CD1c-positive myeloid dendritic cell (primary cell): Measurements from ENCODE around the gene ETFDH.
"Not testable (repeated sequence)": the region's sequence is repeated elsewhere in the genome, so short reads cannot be mapped to it uniquely, and the experiment has no call there.

Experiments
- DNase-seq: peaks from one replicate; pipeline ENCODE4 v3.0.0-alpha.2; 2016; ENCODE audit errors: extremely low spot score

The ETFDH gene

DNA sequence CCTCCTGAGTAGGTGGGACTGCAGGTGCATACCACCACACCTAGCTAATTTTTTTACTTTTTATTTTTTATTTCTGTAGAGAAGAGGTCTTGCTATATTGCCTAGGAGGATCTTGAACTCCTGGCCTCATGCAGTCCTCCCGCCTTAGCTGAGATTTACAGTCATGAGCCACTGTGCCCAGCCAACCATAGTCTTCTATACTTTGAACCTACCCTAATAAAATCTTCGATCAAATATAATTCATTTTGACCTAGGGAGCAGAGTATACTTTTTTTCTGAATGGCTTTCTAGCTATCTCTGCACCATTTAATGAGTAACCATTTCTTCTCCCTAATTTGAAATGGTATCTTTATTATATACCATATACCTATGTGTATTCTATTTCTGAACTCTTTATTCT, 6.7 kb downstream of the ETFDH start:
- DNase-seq: no peak

DNA sequence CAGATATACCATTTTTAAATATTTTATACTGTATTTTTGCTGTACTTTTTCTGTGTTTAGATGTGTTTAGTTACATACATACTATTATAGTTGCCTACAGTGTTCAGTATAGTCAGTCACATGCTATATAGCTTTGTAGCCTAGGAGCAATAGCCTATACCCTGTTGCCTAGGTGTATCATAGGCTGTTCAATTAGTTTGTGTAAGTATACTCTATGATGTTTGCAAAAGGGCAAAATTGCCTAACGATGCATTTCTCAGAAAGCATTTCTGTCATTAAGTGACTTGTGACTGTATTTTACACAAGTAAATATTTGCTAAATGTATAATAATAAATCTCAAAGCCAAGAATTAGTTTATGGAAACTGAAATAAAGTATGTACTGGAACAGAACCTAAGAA, 9.5 kb downstream of the ETFDH start:
- DNase-seq: no peak

DNA sequence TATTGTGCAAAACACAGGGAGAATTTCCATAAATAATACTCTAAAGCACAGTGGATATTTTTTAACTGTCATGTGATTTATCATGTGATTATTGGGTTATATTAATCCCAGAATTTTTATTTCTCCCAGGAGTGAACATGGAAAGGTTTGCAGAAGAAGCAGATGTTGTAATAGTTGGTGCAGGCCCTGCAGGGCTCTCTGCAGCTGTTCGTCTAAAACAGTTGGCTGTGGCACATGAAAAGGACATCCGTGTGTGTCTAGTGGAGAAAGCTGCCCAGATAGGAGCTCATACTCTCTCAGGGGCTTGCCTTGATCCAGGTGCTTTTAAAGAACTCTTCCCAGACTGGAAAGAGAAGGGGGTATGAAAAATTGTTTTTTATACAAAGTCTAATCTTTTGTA, 10.0 kb downstream of the ETFDH start:
- no peak for DNase-seq

DNA sequence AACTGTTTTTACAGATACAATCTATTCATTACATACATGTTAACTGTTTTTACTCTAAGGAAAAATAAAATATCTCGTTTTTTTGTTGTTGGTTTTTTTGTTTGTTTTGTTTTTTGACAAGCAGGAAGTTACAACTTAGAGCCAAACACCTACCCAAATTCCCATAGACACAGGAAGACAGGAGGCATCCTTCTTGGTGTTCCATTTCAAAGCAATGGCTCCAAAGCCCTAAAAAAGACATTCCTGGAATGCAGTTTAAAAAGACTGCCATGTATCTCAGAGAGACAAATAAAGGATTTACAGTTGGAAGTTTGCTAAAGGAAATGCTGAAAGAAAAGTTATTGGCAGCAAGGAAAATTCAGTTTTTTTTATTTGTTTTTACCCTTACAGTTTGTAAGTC, 16.7 kb downstream of the ETFDH start:
- DNase-seq: no peak

DNA sequence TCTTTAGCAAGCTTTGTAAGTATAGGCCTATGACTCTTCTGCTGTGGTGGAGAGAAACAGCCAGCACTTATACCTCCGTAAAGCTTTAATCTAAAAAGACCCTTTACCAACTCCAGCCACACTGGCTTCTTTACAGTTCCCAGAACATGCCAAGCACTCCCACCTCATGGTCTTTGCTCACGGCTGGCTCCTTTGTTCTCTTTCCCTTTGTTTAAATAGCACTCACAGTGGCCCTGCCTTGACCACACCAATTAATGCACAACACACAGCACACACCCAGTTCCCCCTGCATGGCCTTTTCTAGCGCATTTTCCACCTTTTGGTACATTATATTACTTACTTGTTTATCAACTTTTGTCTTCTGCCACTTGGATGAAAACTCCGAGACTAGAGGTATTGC, 32.2 kb downstream of the ETFDH start:
- no peak for DNase-seq

DNA sequence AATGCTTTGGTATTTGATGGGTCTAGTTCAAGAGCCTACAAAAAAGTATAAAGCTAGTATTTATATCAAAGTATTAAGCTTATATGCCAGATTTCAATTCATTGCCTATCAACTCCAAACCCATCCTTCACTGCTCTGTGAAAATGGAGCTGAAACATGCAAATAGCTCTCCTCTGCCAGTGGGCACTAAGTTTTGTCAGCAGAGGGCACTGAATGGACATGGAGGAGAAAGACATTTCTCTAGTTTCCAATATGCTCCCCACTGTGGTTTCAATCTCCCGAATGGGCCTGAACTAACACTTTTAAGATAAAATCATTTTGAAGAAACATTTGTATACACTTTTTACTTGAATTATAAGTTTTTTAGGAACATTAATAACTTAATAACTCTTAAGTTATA, 38.7 kb downstream of the ETFDH start:
- DNase-seq: no peak

DNA sequence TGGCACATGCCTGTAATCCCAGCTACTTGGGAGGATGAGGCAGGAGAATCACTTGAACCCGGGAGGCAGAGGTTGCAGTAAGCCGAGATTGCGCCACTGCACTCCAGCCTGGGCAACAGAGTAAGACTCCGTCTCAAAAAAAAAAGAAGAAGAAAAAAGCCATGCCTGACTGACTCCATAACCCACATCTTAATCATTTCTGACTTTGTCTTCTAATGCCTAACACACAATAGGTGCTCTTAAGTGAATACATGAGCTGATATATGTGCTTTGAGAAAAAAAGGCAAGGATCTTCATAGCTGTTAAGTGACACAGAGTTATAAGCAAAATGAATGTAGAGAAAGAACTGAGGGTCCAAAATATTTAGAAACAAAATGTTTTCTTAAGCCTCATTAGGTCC, 40.5 kb downstream of the ETFDH start:
- DNase-seq: not testable (repeated sequence)

DNA sequence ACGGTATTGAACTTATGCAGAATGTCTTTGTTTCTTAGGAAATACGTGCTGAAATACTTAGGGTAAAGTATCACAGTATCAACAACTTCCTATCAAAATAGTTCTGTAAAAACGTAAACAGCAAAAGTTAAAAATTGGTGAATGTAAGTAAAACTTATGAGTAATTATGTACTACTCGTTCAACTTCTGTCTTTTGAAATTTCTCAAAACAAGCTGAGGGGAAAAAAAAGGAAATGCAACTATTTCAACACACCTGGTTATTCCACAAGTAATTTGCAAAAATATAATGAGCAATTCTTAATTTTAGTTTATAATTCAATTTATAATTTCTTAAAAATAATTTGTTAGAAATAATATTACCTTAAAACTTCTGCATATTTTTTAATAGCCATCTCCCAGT, 42.8 kb downstream of the ETFDH start:
- peak; percentile 78 for DNase-seq

DNA sequence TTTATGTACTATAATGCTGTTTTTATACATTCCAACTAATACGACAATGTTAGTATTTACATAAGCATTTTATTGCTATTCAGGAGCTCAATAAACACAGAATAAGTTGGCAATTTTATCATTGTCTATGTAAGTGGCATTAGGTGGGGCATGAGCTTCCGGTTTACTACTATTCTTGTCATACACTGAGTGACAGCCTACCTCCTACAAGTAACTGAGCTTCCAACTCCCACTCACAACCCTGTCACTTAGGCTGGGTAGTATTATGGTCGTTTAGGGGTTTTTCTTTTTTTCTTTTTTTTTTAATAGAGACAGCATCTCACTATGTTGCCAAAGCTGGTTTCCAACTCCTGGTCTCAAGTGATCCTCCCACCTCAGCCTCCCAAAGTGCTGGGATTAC, 43.7 kb downstream of the ETFDH start:
- DNase-seq: peak; percentile 23

DNA sequence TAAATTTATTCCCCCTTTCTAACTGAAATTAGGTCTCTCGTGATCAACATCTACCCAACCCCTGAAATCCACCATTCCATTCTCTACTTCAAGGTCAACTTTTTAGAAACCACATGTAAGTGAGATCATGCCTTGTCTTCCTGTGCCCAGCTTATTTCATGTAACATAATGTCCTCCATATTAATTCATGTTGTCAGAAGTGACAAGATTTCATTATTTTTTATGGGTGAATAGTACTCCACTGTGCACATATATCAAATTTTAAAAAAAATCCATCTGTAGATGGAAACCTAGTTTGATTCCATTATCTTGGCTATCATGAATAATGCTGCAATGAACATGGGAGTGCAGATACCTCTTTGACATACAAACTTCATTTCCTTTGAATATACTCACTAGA, 49.6 kb downstream of the ETFDH start:
- no peak for DNase-seq

DNA sequence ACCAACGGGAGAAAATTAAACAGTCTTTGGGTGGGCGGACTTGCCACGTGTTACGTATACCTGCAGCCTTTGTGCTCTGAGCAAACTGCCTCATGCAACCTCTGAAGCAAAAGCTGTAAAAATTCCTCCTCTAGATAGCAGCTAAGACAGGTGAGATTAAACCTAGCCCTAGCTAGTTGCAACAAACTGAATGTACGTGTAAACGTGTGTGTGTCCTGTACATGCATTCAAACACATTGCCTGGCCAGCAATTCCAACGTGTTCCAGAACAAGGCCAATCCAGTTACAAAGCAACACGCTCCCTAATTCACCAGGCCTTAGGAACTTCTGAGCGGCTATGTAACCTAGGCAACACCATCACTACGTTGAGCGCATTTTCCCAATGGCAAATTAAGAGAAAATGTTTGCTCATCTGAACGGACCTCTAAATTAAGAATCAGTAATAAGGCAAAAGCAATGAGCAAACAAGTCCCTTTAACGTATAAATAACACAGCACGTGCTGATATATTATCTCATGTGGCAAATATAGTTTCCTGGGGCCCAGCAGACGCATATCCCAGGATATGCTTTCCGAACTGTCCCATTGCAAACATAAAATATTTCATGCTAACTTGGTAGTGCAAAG, 50.3 kb downstream of the ETFDH start:
- DNase-seq: no peak

DNA sequence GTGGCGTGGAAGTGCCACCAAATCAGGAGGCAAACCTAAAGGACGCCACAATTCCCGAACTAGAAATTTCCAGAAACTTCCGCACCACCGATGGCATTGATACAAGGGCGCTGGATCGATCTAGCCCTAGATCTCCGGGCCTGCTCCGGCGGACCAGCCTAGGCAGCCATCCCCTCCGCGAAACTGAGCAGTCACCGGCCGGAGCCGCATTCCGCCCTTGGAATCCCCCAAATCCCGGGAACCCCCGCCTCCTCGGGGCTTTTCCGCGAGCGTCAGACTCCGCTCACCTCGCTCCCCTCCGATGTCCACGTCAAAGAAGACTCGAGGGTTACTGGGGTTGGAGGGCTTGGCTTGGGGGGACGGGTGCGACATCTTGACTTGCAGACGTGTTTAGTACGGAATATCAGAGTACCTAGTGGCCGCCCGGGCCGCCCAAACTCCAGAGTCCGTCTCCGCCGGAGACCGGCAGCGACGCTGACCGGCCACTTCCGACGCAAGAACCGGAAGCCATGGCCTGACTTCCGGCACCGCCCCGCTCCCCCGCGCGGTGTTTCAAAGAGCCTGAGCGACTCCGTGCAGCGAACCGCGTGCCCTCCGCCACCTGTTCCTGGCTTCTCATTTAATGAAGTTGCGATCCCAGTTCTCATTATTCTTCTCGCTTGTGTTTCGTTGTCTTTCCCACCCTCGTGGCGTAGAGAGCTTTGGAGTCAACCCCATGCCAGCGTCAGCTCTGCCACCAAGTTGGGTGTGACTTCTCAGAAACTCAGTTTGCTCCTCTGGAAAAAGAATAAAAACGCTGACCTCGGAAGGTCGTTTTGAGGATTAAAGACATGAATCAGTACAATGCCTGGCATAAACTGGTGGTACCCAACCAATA, 51.1 kb downstream of the ETFDH start, which contains the start of gene PPID:
PPID (minus strand) TSS at position 480 of the 877 bp plus-strand sequence; CDS start at position 372, 108 bp downstream.
- DNase-seq: peak; percentile 90

DNA sequence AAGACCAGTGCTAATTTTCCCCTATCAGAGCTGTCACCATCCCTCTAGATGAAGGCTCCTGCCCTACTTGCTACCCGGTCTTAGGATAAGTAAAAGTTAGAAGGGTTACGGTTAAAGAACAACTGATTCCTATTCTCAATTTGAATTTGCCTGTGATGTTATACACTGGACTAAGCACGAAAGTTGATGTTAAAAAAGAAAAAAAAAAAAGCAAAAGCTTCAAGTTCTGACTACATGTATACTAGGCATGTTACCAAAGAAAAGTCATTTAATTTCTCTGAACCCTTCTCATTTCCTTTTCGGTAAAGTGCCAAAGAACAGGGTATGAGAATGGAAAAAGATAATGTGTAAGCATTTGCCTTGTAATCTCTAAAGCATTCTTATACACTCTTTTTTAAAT, 52.5 kb downstream of the ETFDH start:
- no peak for DNase-seq

DNA sequence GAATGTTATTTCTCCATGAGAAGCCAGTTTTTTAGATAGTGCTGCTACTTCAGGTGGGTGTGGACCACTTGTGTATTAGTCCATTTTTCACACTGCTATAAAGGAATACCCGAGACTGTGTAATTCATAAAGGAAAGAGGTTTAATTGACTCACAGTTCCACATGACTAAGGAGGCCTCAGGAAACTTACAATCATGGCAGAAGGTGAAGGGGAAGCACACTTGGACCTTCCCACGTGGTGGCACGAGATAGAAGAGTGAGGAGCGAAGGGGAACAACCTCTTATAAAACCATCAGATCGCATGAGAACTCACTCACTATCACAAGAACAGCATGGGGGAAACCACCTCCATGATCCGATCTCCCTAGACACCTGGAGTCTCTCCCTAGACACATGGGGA, 54.5 kb downstream of the ETFDH start:
- DNase-seq: no peak

DNA sequence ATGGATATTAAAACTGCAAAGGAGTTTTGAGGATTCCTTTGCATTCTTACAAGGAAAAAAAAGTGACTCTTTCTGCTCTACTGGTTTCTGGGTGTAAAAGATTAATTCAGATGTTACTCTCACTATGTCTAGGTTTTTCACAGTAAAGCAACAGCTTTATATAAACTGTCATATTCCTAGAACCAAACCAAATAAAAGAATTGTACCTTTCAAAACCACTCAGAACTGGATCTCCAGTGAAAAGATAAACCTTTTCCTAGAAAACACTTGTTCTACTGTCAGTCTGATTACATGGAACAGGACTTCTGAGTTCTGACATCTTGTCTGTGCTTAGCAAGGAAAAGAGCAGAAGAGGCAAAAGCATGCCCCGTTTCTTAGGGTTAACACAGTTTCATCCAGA, 56.1 kb downstream of the ETFDH start:
- DNase-seq: no peak

DNA sequence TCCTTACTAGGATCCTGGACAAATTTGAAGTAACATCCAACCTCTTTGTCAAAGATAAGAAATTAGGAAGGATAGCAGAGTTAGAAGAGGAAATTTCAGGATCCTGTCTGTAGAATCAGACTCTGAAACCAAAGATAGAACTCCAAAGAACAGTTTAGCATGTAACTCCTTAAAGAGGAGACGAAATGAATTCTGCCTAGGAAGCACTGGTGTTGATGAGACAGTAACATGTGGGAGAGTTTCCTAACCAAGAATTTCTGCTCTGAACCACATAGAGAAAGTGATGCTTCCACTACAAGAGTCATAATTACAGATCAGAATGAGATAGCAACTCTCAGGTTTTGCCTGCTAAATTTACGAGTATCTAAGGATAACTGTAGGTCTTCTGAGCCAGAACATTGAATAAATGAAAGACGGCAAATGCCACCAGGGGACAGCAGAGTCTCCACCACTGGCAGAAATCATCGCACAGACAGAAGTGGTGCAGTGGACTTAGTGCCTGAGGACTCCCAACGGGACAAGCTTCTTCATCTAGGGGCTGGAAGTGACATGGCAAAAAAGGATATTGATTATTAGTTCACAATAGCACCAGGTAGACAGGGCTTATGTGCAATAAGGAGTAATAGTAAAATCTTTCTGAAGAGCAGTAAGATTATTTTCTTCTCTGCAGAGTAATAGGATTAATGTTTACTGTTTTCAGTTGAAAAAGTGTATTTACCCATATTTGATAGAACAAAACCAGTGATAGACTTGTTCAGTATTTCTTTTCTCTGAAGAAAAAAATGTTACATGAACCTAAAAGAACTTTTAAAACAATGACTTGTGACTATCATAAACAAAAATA, 57.8 kb downstream of the ETFDH start:
- DNase-seq: peak; percentile 66

DNA sequence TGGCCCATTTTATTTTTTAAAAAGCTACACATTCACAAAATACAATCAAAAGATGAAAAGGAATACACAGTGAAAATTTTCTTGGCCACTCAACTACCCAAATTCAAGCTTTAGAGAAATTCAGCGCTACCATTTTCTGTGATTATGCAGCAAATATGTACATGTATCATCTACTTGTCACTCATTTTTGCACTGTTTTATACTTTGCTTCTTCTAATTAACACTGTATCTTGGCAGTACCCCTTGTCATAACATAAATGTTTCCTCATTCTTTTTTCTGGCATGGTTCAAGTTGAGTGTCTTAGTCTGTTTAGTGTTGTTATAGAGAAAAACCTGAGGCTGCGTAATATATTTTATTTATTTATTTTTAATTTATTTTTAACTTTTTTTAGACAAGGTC, 66.8 kb downstream of the ETFDH start:
- no peak for DNase-seq

DNA sequence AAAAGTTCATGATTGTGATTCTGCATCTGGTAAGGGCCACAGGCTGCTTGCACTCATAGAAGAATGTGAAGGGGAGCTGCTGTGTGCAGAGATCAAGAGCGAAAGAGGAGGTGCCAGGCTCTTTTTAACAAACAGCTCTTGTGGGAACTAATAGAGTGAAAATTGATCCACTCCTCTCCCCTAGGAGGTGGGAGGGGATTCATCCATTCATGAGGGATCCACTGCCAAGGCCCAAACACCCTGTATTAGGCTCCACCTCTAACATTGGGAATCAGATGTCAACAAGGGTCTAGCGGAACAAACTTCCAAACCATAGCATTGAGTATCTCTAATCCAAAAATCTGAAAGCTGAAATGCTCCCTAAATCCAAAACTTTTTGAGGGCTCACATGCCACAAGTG, 67.5 kb downstream of the ETFDH start:
- DNase-seq: no peak

DNA sequence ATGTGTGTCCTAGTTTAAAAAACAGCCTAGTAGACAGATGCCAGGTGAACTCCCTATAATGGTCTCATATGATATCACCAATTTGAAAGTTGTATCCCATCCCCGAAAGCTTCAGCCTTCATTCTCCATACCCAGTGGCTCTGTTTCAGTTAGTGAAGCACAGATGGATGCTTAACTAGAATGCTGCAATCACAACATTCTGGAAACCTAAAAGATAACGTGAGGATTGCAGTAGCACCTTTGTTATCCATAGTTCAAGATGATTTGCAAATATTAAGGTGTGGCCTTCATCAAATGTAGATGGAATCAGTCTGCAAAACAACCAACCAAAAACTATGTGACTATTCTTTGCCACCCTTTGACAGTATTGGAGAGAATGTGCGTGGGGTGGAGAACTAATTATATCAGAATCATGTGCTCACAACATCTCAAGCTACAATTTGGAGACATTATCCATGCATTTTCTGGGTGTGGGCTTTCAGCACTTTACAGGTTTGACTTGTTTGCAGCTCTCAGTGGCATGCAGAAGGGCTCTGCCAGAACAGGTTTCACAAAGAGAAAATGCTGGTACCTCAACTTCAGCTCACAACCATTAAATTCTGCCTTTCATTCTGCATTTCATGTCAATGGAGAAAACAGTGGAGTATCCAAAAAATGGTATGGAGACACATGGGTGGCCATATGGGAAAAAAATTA, 69.4 kb downstream of the ETFDH start:
- no peak for DNase-seq

DNA sequence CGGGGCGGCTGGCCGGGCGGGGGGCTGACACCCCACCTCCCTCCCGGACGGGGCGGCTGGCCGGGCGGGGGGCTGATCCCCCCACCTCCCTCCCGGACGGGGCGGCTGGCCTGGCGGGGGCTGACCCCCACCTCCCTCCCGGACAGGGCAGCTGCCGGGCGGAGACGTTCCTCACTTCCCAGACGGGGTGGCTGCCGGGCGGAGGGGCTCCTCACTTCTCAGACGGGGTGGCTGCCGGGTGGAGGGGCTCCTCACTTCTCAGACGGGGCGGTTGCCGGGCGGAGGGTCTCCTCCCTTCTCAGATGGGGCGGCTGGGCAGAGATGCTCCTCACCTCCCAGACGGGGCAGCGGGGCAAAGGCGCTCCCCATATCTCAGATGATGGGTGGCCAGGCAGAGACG, 74.4 kb downstream of the ETFDH start:
- DNase-seq: not testable (repeated sequence)

DNA sequence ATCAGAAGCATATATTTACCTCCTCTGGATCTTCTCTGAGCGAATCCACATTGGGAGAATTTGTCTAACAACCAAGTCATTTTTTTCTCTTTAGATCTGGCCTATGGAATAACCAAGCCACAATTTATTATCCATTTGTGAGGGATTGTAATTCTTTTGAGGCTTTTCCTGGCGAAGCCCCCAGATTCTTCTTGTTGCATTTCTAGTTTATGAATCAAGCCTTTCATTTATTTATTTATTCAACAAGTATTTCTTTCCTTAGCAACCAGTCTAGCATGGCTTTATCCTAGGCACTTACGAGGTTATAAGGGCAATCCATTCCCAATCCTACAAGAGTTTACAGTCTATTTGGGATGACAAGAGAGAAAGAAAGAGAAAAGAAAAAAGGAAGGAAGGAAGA, 78.3 kb downstream of the ETFDH start:
- no peak for DNase-seq
